Kidney epithelial cell (primary cell): ENCODE data around the gene PPIB. TPM values are rescaled to one million over a fixed set of nuclear protein-coding genes. Genes with fewer than 3 reads are reported as not detected.
"Not testable (repeated sequence)": the region's sequence is repeated elsewhere in the genome, so short reads cannot be mapped to it uniquely, and the experiment has no call there.

ENCODE experiments used
- DNase-seq: peaks from one replicate; pipeline ENCODE4 v3.0.0-alpha.2; 2010; ENCODE audit warnings: low read depth
- H3K27me3 ChIP-seq: 2 replicates; pipeline ENCODE4 v1.6.0; 2011; ENCODE audit warnings: low read length; ENCODE audit not compliant: control insufficient read depth, insufficient read depth
- H3K36me3 ChIP-seq: 2 replicates; pipeline ENCODE4 v1.5.1; 2011; ENCODE audit warnings: low read length; ENCODE audit not compliant: control insufficient read depth, insufficient read depth
- H3K4me3 ChIP-seq: 2 replicates; pipeline ENCODE4 v1.5.1; 2011; ENCODE audit warnings: low read depth, mild to moderate bottlenecking, control low read depth, low read length
- CTCF ChIP-seq: IDR thresholded peaks from 2 replicates; pipeline ENCODE4 v1.5.1; 2011; ENCODE audit warnings: mild to moderate bottlenecking, moderate library complexity, low read length, control low read depth, inconsistent platforms; ENCODE audit not compliant: insufficient read depth, poor library complexity, severe bottlenecking
- total RNA-seq: library from RNA; depleted of rRNA; stranded (reverse); fragments of >200 nt; gene quantifications from 2 replicates; pipeline ENCODE4 v1.2.3, GENCODE V29; 2015

PPIB gene
- total RNA-seq, 1 donor from 2014 or later: 736 TPM

- no peak for DNase-seq
- H3K4me3 ChIP-seq: no peak overlapping the region
- H3K27me3 ChIP-seq: no peaks in the 10 kb centered on the region
- no peak for TF ChIP-seq CTCF
- H3K36me3 ChIP-seq: peaks cover 3% of the 10 kb centered on the region
Observed at GRCh38 chr15:64121614-64122013, 41.2 kb downstream of the PPIB start.

- not testable (repeated sequence) for H3K4me3 ChIP-seq, H3K27me3 ChIP-seq, DNase-seq, H3K36me3 ChIP-seq
Observed at GRCh38 chr15:64120322-64120721, 42.5 kb downstream of the PPIB start.

GRCh38 chr15:64117759-64118487 lies 44.9 kb downstream of the PPIB start:
- Histone ChIP-seq H3K27me3 (no peaks in the 10 kb centered on the region), H3K36me3 (peaks cover 2% of the 10 kb centered on the region), H3K4me3 (no peak overlapping the region)
- no peak for DNase-seq
- TF ChIP-seq CTCF: no peak

GRCh38 chr15:64112904-64113303 lies 49.9 kb downstream of the PPIB start:
- DNase-seq: no peak
- H3K4me3 ChIP-seq: no peak overlapping the region

GRCh38 chr15:64112073-64112772 lies 50.6 kb downstream of the PPIB start:
- Histone ChIP-seq H3K27me3 (no peaks in the 10 kb centered on the region), H3K36me3 (no peaks in the 10 kb centered on the region), H3K4me3 (no peak overlapping the region)
- no peak for DNase-seq
- TF ChIP-seq CTCF: no peak

More at GRCh38 chr15:64112904-64113303, 49.9 kb downstream of the PPIB start:
- Histone ChIP-seq H3K36me3 (no peaks in the 10 kb centered on the region), H3K27me3 (no peaks in the 10 kb centered on the region)
- no peak for TF ChIP-seq CTCF

- no peaks in the 10 kb centered on the region for H3K36me3 ChIP-seq
- no peaks in the 10 kb centered on the region for H3K27me3 ChIP-seq
- DNase-seq: no peak
- H3K4me3 ChIP-seq: no peak overlapping the region
- TF ChIP-seq CTCF: no peak
Observed at GRCh38 chr15:64111679-64112050, 51.2 kb downstream of the PPIB start.
